ENCODE measurements around the gene GBP6.
"Not testable (repeated sequence)": the region's sequence is repeated elsewhere in the genome, so short reads cannot be mapped to it uniquely, and the experiment has no call there.

GBP6 gene

DNA sequence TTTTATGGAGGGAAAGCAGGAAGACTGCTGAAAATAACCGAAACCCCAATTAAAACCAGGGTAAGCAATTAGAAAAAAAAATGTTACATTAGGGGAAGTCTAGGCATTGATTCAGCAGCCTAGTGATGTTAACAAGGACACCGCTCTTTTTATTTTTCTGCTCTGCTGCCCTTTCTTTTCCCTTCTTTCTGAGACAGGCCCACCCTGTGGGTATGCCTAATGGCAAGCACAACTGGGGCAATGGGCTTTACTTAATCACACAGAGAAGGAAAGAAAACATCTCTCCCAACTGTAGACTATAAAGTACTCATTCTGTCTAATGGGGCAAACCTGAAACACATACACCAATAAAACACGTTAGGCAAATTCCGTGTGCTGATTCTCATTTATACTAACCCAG is 69.6 kb downstream of the GBP6 start:
- no peak for DNase-seq (ENCODE audit: insufficient read length, low spot score)
- TF ChIP-seq, protein P1, sequence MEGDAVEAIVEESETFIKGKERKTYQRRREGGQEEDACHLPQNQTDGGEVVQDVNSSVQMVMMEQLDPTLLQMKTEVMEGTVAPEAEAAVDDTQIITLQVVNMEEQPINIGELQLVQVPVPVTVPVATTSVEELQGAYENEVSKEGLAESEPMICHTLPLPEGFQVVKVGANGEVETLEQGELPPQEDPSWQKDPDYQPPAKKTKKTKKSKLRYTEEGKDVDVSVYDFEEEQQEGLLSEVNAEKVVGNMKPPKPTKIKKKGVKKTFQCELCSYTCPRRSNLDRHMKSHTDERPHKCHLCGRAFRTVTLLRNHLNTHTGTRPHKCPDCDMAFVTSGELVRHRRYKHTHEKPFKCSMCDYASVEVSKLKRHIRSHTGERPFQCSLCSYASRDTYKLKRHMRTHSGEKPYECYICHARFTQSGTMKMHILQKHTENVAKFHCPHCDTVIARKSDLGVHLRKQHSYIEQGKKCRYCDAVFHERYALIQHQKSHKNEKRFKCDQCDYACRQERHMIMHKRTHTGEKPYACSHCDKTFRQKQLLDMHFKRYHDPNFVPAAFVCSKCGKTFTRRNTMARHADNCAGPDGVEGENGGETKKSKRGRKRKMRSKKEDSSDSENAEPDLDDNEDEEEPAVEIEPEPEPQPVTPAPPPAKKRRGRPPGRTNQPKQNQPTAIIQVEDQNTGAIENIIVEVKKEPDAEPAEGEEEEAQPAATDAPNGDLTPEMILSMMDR (IDR thresholded peaks at IDR 0.05; ENCODE audit: insufficient read depth, missing control alignments), result no peak
- FAIRE-seq, result no peak

GRCh38 chr1:89434058-89434780 is 70.4 kb downstream of the GBP6 start:
- not testable (repeated sequence) for DNase-seq (ENCODE audit: insufficient read length, low spot score)
- FAIRE-seq, result peak; percentile 95
